Gastrocnemius medialis (tissue), 4 donors: ENCODE results near the gene AGTRAP. TPM values are rescaled to one million over a fixed set of nuclear protein-coding genes. Genes with fewer than 3 reads are reported as not detected.

Experiments used
- ATAC-seq, 2 donors: fragments of 150-250 bp; one replicate each; pipeline ENCODE4 v1.9.1; 2016
- DNase-seq, 2 donors: peaks; one replicate each; pipeline ENCODE4 v3.0.0-alpha.2; 2019
- H3K27ac ChIP-seq, 4 donors: fragments of 200-600 bp; sonication (generic); 1 replicate in 1 of 4; 2 replicates in 3 of 4; pipeline ENCODE4 v1.5.1; 2016 to 2018; ENCODE audit warnings: mild to moderate bottlenecking in 2 of 4, moderate library complexity in 1 of 4
- H3K27me3 ChIP-seq, 3 donors: fragments of 200-600 bp; sonication (generic) in 2 of 3; 1 replicate in 1 of 3; 2 replicates in 2 of 3; pipeline versions ENCODE4 v1.5.1 to v1.6.0; 2016 to 2019; ENCODE audit warnings: mild to moderate bottlenecking in 1 of 3, moderate library complexity in 1 of 3
- H3K36me3 ChIP-seq, 2 donors: fragments of 200-600 bp; sonication (generic) in 1 of 2; one replicate each; pipeline ENCODE4 v1.5.1; 2017 to 2018
- H3K4me1 ChIP-seq, 2 donors: fragments of 200-600 bp; sonication (generic) in 1 of 2; one replicate each; pipeline ENCODE4 v1.5.1; 2016 to 2017; ENCODE audit warnings: mild to moderate bottlenecking in 2 of 2
- H3K4me3 ChIP-seq, 4 donors: fragments of 200-600 bp; sonication (generic) in 3 of 4; 1 replicate in 1 of 4; 2 replicates in 3 of 4; pipeline ENCODE4 v1.5.1; 2016 to 2019; ENCODE audit warnings: mild to moderate bottlenecking in 2 of 4
- H3K9me3 ChIP-seq, 3 donors: fragments of 200-600 bp; sonication (generic) in 2 of 3; 1 replicate in 1 of 3; 2 replicates in 2 of 3; pipeline ENCODE4 v1.5.1; 2016 to 2019
- POLR2A ChIP-seq, 2 donors: fragments of 450-650 bp; IDR thresholded peaks; one replicate each; pipeline ENCODE4 v1.6.1; 2017; ENCODE audit warnings: antibody characterized with exemption in 2 of 2, mild to moderate bottlenecking in 2 of 2, moderate library complexity in 2 of 2
- in situ Hi-C, 4 donors: fragments of 200-750 bp; cut with MboI; loops; one replicate each; pipeline versions ENCODE4 v1.15.0 to v1.8.0; 2017; ENCODE audit warnings: low sequenced_read_pairs in 4 of 4
- intact Hi-C: fragments of 100-400 bp; cut with DNase I; formaldehyde crosslinking; loops from one replicate; pipeline ENCODE4 v1.15.1; 2023; ENCODE audit warnings: low total_unique reads
- total RNA-seq, 4 donors: library from RNA; depleted of rRNA; stranded (reverse); fragments of >200 nt; gene quantifications; one replicate each; pipeline versions ENCODE4 v1.1.0 to v1.2.3, GENCODE V29; 2016
- TF ChIP-seq, protein P1 (sequence below), 5 experiments: fragments of 450-650 bp in 3 of 5; fragments of 200-600 bp in 2 of 5; sonication (generic) in 2 of 5; IDR thresholded peaks in 4 of 5; conservative IDR thresholded peaks in 1 of 5; 1 replicate in 4 of 5; 2 replicates in 1 of 5; pipeline ENCODE4 v1.5.1; 2016 to 2019; ENCODE audit warnings: antibody characterized with exemption in 5 of 5, mild to moderate bottlenecking in 3 of 5, moderate library complexity in 3 of 5

The AGTRAP gene
- total RNA-seq, 4 donors from 2014 or later = 37.8 to 144 (median 103) TPM

DNA sequence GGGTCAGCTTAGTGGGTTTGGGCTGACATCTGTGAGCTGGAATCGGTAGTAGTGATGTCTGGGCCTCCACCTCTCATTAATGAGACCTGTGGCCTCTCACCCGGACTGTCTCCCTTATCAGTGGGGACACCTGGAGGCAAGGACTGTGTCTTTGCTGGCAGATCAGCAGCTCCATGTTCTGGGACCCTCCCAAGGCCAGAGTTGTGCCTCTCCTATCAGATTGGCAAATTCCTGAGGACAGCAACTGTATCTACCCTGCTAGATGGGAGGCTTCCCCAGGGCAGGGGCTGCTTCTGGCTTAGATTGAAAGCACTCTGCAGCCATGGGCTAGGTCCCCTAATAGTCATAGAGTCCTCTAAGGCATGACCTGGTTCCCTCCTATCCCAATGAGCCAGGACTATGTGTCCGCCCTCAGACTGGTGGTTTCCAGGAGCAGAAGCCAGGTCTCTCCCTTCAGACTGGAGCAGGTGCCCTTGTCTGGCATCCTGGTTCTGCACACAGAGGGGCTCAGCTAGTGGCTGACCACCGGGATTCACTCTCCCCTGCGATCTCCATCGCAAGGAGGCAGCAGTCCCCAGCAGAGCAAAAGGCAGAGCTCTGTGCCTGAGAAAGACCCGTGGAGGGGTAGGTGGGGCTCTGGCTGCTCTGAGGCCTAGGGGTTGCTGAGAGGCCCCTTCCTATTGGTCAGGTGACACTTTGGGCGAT is 38.6 kb upstream of the AGTRAP start:
- intact Hi-C loops = no loop called here

DNA sequence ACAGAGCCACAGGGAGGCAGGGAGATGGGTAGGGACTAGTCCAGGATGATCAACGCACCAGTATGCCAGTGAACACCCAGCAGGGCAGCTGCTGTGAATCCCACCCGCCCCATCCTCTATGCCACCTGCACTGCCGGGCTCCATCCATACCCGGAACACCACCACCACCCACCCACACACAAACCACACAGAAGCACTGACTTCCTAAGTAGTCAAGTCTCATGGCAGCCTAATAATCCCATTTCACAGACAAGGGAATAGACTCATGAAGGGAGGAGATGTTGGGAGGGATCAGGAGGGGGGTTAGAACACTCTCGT is 38.1 kb upstream of the AGTRAP start:
- Histone ChIP-seq H3K27me3 (peaks cover 51 to 63% (median 55%) of the 10 kb centered on the region in 3 donors), H3K9me3 (no peaks in the 10 kb centered on the region), H3K4me3 (no peak overlapping the region), H3K27ac (no peak overlapping the region), H3K4me1 (peaks cover 0 to 13% of the 10 kb centered on the region in 2 donors), H3K36me3 (no peaks in the 10 kb centered on the region)
- ATAC-seq (no peak), DNase-seq (no peak)
- intact Hi-C loops = no loop called here
- in situ Hi-C loops = no loop called here
- TF ChIP-seq, protein P1, sequence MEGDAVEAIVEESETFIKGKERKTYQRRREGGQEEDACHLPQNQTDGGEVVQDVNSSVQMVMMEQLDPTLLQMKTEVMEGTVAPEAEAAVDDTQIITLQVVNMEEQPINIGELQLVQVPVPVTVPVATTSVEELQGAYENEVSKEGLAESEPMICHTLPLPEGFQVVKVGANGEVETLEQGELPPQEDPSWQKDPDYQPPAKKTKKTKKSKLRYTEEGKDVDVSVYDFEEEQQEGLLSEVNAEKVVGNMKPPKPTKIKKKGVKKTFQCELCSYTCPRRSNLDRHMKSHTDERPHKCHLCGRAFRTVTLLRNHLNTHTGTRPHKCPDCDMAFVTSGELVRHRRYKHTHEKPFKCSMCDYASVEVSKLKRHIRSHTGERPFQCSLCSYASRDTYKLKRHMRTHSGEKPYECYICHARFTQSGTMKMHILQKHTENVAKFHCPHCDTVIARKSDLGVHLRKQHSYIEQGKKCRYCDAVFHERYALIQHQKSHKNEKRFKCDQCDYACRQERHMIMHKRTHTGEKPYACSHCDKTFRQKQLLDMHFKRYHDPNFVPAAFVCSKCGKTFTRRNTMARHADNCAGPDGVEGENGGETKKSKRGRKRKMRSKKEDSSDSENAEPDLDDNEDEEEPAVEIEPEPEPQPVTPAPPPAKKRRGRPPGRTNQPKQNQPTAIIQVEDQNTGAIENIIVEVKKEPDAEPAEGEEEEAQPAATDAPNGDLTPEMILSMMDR (IDR thresholded peaks at IDR 0.05 in 4 of 5, conservative IDR thresholded peaks at IDR 0.05 in 1 of 5) = no peak
- no peak for TF ChIP-seq POLR2A (IDR thresholded peaks at IDR 0.05)

More for the DNA sequence above, 38.6 kb upstream of the AGTRAP start:
- DNase-seq (no peak), ATAC-seq (no peak)
- no peaks in the 10 kb centered on the region for H3K9me3 ChIP-seq
- TF ChIP-seq POLR2A (IDR thresholded peaks at IDR 0.05) = no peak
- TF ChIP-seq, protein P1 (IDR thresholded peaks at IDR 0.05 in 4 of 5, conservative IDR thresholded peaks at IDR 0.05 in 1 of 5) = no peak
- H3K4me3 ChIP-seq = no peak overlapping the region
- H3K27ac ChIP-seq = no peak overlapping the region
- in situ Hi-C loops = no loop called here
- H3K27me3 ChIP-seq = peaks cover 55 to 63% (median 55%) of the 10 kb centered on the region in 3 donors
- peaks cover 0 to 13% of the 10 kb centered on the region in 2 donors for H3K4me1 ChIP-seq
- no peaks in the 10 kb centered on the region for H3K36me3 ChIP-seq

DNA sequence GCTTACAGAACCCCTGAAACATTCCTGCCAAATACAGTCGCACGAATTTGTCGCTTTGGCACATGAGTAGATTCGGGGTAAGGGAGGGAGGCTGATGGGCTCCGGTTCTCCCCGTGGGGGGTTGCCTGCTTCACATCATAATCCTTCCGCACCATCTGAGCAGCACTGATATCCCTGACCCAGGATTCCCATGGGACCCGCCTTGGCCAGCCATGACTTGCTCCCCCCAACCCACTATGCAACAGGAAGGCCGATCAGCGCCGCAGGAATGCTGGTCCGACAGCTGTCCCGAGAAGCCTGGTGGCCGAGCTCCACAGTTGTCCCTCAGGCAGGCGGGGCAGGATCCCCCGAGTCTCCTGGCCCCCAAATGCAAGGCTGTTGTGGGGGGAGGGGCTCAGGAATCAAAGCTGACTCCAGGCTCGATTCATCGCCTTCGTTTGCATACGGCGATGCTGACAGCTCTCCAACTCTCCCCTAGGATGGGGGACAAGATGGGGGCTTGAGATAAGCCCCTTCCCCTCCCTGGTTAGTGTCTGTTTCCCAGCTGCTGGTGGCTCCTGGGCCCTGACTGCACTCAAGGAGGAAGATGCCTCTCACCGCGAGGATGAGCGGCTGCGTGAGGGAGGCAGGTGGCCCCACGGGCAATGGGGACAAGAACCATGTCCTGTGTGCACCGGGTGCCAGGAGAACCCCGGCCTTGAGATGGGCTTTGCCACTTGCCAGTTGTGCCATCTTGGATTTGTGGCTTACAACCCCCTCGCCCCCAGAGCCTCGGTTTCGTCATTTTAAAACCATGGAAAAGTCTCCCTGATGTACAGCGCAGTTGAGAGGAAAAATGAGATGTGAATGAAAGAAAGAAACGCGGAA is 35.1 kb upstream of the AGTRAP start:
- ATAC-seq (no peak), DNase-seq (no peak)
- H3K4me3 ChIP-seq = no peak overlapping the region
- H3K4me1 ChIP-seq = peaks cover 0 to 13% of the 10 kb centered on the region in 2 donors
- no peak overlapping the region for H3K27ac ChIP-seq
- no peaks in the 10 kb centered on the region for H3K9me3 ChIP-seq
- intact Hi-C loops = no loop called here
- H3K27me3 ChIP-seq = peaks cover 39 to 43% (median 40%) of the 10 kb centered on the region in 3 donors
- TF ChIP-seq, protein P1 (IDR thresholded peaks at IDR 0.05 in 4 of 5, conservative IDR thresholded peaks at IDR 0.05 in 1 of 5) = no peak
- TF ChIP-seq POLR2A (IDR thresholded peaks at IDR 0.05) = no peak
- no peaks in the 10 kb centered on the region for H3K36me3 ChIP-seq
- in situ Hi-C loops = no loop called here

DNA sequence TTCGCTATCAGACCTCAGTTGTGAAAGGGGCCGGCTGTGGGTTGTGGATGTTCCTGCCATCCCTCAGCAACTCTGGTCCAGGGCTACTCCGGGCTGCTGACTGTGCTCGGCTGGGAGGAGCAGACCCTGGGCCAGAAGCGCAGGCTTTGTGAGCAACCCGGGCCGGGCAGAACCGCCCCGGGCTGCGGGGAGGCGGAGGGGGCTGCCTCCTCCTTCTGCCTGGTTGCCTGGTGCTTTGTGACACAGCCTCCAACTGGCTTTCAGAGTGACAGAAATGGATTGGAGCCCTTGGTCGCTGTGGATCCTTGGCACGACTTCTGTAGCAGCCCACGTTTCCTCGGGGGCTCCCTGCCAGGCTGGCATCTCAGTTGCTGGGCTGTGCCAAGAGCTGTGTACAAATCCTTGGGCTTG is 34.4 kb upstream of the AGTRAP start:
- TF ChIP-seq, protein P1 (IDR thresholded peaks at IDR 0.05 in 4 of 5, conservative IDR thresholded peaks at IDR 0.05 in 1 of 5) = no peak
- TF ChIP-seq POLR2A (IDR thresholded peaks at IDR 0.05) = no peak
- ATAC-seq (no peak), DNase-seq (no peak)
- no peak overlapping the region for H3K27ac ChIP-seq
- peaks cover 39 to 43% (median 40%) of the 10 kb centered on the region in 3 donors for H3K27me3 ChIP-seq
- intact Hi-C loops (no loop called here), in situ Hi-C loops (no loop called here)
- H3K4me3 ChIP-seq = peak overlapping the region in 1 of 4 donors; percentile 25
- H3K4me1 ChIP-seq = peaks cover 0 to 13% of the 10 kb centered on the region in 2 donors
- H3K36me3 ChIP-seq = no peaks in the 10 kb centered on the region
- H3K9me3 ChIP-seq = no peaks in the 10 kb centered on the region
